ENCODE results near the gene XYLT1.

Gene XYLT1

DNA sequence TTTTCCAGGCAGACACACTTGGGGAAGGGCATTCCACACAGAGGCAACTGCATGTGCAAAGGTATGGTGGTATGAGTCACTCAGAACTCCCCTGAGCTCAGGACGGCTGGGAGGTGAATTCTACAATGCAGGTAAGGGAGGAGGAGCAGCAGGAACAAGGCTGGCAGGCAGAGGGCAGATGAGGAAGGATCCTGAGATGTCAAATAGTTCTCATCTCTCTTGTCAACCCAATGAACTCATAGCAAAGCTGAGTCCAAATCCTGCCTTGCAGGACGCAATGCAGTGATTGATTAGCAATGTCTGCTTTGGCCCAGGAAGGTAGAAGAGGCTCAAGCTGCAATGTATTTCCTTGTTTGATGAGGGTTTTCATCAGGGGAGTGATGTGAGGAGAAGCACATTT, 243.5 kb downstream of the XYLT1 start:
- H3K9ac ChIP-seq (ENCODE audit: low read length in 2 of 2) = no peak overlapping the region
- no peaks in the 10 kb centered on the region for H3K27me3 ChIP-seq (ENCODE audit: control insufficient read depth in 1 of 2, insufficient read depth in 2 of 2, low read length in 2 of 2)
- no peaks in the 10 kb centered on the region for H3K36me3 ChIP-seq (ENCODE audit: control insufficient read depth in 2 of 2, insufficient read depth in 2 of 2, low read length in 2 of 2)
- H3K27ac ChIP-seq (ENCODE audit: low read length) = no peak overlapping the region
- no peaks in the 10 kb centered on the region for H3K9me3 ChIP-seq (ENCODE audit: control insufficient read depth in 2 of 2, low read length in 2 of 2)
- no peak overlapping the region for H3K4me3 ChIP-seq (ENCODE audit: low read length in 2 of 2)
- peaks cover 20% of the 10 kb centered on the region for H3K4me1 ChIP-seq (ENCODE audit: control insufficient read depth, insufficient read depth, low read length)

DNA sequence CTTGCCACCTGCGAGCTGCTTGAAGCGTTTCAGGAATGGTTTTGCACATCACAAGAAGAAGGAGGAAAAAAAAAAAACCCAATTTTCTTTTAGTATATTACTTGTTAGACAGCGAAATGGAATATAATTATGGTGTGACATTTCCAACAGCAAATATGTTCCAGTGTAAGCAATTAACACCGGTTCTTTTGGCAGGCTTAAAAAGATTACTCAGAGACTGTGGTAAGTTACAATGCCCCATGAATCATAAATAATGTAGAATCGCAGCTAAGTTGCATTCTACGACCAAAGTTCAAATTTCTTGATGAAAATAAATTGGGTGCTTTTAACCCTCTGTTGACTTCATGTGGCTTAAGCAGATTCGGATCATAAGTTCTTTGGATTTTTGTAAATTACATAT, 245.2 kb downstream of the XYLT1 start:
- H3K4me1 ChIP-seq (ENCODE audit: control insufficient read depth, insufficient read depth, low read length) = peaks cover 20% of the 10 kb centered on the region

DNA sequence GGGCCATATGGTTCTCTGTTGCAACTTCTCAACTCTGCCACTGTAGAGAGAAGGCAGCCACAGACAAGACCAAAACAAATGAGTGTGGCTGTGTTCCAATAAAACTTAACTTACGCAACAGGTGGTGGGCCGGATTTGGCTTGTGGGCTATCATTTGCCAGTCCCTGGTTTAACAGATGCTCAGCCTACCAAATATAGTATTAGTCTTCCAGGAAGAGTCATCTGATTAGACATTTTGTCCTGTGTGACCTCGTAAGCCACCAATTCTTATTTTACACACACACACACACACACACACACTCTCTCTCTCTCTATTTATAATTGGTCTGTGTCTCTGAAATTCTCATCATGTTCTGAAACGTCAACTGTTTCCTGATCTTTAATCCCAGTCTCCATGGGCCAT, 245.9 kb downstream of the XYLT1 start:
- Histone ChIP-seq H3K4me1 (ENCODE audit: control insufficient read depth, insufficient read depth, low read length) (peaks cover 20% of the 10 kb centered on the region), H3K27me3 (ENCODE audit: control insufficient read depth in 1 of 2, insufficient read depth in 2 of 2, low read length in 2 of 2) (no peaks in the 10 kb centered on the region), H3K9ac (ENCODE audit: low read length in 2 of 2) (peak overlapping the region in 1 of 2 donors; percentile 45)

More for the DNA sequence above, 245.2 kb downstream of the XYLT1 start:
- H3K27me3 ChIP-seq (ENCODE audit: control insufficient read depth in 1 of 2, insufficient read depth in 2 of 2, low read length in 2 of 2) = no peaks in the 10 kb centered on the region
- H3K27ac ChIP-seq (ENCODE audit: low read length) = peak overlapping the region; percentile 85
- no peak overlapping the region for H3K4me3 ChIP-seq (ENCODE audit: low read length in 2 of 2)
- peak overlapping the region in 1 of 2 donors; percentile 45 for H3K9ac ChIP-seq (ENCODE audit: low read length in 2 of 2)
- H3K36me3 ChIP-seq (ENCODE audit: control insufficient read depth in 2 of 2, insufficient read depth in 2 of 2, low read length in 2 of 2) = no peaks in the 10 kb centered on the region
- no peaks in the 10 kb centered on the region for H3K9me3 ChIP-seq (ENCODE audit: control insufficient read depth in 2 of 2, low read length in 2 of 2)

DNA sequence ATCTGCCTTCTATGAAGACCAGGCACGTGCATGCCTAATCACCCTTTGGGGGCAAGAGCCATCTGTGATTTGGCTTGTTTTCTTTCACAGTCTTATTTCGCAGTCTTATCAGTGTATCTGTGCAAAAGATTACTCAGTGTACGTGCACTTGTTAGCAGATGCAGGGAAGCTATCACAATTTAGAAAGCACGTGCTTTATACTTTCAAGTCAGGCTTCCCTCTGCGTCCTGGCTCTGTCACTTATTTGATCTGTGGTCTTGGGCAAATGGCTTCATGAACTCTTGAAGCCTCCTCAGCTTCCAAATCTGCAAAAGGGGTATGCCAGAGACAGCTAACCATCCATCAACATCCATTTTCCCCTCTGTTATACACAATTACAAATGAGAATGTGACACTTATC, 246.4 kb downstream of the XYLT1 start:
- no peaks in the 10 kb centered on the region for H3K27me3 ChIP-seq (ENCODE audit: control insufficient read depth in 1 of 2, insufficient read depth in 2 of 2, low read length in 2 of 2)
- no peak overlapping the region for H3K9ac ChIP-seq (ENCODE audit: low read length in 2 of 2)
- H3K27ac ChIP-seq (ENCODE audit: low read length) = peak overlapping the region; percentile 85
- peaks cover 20% of the 10 kb centered on the region for H3K4me1 ChIP-seq (ENCODE audit: control insufficient read depth, insufficient read depth, low read length)
- no peaks in the 10 kb centered on the region for H3K9me3 ChIP-seq (ENCODE audit: control insufficient read depth in 2 of 2, low read length in 2 of 2)
- H3K36me3 ChIP-seq (ENCODE audit: control insufficient read depth in 2 of 2, insufficient read depth in 2 of 2, low read length in 2 of 2) = no peaks in the 10 kb centered on the region
- H3K4me3 ChIP-seq (ENCODE audit: low read length in 2 of 2) = no peak overlapping the region

More for the DNA sequence above, 245.9 kb downstream of the XYLT1 start:
- Histone ChIP-seq H3K9me3 (ENCODE audit: control insufficient read depth in 2 of 2, low read length in 2 of 2) (no peaks in the 10 kb centered on the region), H3K4me3 (ENCODE audit: low read length in 2 of 2) (no peak overlapping the region), H3K36me3 (ENCODE audit: control insufficient read depth in 2 of 2, insufficient read depth in 2 of 2, low read length in 2 of 2) (no peaks in the 10 kb centered on the region), H3K27ac (ENCODE audit: low read length) (peak overlapping the region; percentile 85)

DNA sequence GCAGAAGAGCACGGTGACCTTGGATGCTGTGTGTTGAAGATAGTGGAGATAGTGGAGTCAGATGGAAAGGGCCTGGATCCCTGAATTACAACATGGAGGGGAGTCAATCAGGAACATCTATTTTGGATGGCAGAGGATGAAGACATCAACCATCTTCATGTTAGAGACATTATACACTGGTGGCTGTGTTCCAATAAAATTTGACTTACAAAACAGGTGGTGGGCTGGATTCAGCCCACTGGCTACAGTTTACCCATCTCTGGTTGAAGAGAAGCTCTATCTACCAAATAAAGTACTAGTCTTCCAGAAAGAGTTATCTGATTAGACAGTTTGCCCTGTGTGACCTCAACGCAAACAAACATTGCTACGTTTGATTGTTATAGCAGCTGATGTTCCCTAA, 247.2 kb downstream of the XYLT1 start:
- no peaks in the 10 kb centered on the region for H3K36me3 ChIP-seq (ENCODE audit: control insufficient read depth in 2 of 2, insufficient read depth in 2 of 2, low read length in 2 of 2)
- H3K27ac ChIP-seq (ENCODE audit: low read length) = no peak overlapping the region
- no peaks in the 10 kb centered on the region for H3K9me3 ChIP-seq (ENCODE audit: control insufficient read depth in 2 of 2, low read length in 2 of 2)
- H3K4me1 ChIP-seq (ENCODE audit: control insufficient read depth, insufficient read depth, low read length) = peaks cover 20% of the 10 kb centered on the region
- H3K4me3 ChIP-seq (ENCODE audit: low read length in 2 of 2) = no peak overlapping the region
- no peaks in the 10 kb centered on the region for H3K27me3 ChIP-seq (ENCODE audit: control insufficient read depth in 1 of 2, insufficient read depth in 2 of 2, low read length in 2 of 2)
- H3K9ac ChIP-seq (ENCODE audit: low read length in 2 of 2) = no peak overlapping the region

DNA sequence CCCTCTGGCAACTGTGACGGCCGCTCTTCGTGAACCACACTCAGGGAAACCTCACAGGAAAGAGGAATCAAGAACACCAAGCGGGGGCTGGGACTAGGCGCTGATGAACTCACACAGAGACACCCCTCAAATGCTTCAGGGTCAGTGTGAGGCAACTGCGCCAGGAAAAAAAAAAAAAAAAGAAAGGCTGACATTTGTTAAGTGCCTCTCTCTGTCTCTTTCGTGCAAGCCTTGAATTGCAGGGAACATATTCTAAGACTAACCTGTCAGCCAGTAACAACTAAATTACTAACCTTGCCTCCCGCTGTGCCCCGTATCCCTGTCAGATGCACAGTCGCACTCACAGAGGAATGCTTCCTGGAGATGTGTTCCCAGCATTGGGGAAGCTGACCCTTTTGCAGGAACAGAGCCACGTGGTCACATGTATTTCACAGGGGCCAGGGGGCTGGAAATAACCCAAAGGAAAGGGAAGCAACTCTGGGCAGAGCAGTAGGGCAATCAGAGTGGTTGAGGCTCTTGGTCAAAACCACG, 247.8 kb downstream of the XYLT1 start:
- Histone ChIP-seq H3K27ac (ENCODE audit: low read length) (no peak overlapping the region), H3K4me1 (ENCODE audit: control insufficient read depth, insufficient read depth, low read length) (peaks cover 20% of the 10 kb centered on the region), H3K9me3 (ENCODE audit: control insufficient read depth in 2 of 2, low read length in 2 of 2) (no peaks in the 10 kb centered on the region), H3K9ac (ENCODE audit: low read length in 2 of 2) (no peak overlapping the region), H3K27me3 (ENCODE audit: control insufficient read depth in 1 of 2, insufficient read depth in 2 of 2, low read length in 2 of 2) (no peaks in the 10 kb centered on the region), H3K36me3 (ENCODE audit: control insufficient read depth in 2 of 2, insufficient read depth in 2 of 2, low read length in 2 of 2) (no peaks in the 10 kb centered on the region), H3K4me3 (ENCODE audit: low read length in 2 of 2) (no peak overlapping the region)

DNA sequence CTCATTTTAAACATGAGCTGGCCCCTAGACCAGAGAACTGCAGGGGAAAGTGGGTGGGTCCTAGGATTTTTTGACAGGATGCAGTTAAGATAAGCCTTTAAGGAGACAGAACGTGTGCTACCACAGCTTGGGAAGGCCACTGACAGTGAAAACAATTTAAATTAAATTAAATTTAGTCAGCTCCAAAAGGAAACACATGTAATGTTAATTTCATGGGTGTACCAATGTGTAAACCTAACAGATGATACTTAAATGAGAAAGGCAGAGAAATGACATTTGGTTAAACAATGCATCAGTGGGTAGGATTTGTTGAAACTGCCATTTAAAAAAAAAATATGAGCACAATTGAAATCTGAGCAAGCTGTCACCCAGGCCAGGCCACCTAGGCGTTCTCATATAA, 250.8 kb downstream of the XYLT1 start:
- H3K9me3 ChIP-seq (ENCODE audit: control insufficient read depth in 2 of 2, low read length in 2 of 2) = no peaks in the 10 kb centered on the region
- no peak overlapping the region for H3K9ac ChIP-seq (ENCODE audit: low read length in 2 of 2)
- peaks cover 0 to 2% of the 10 kb centered on the region in 2 donors for H3K36me3 ChIP-seq (ENCODE audit: control insufficient read depth in 2 of 2, insufficient read depth in 2 of 2, low read length in 2 of 2)
- no peak overlapping the region for H3K27ac ChIP-seq (ENCODE audit: low read length)
- H3K4me3 ChIP-seq (ENCODE audit: low read length in 2 of 2) = no peak overlapping the region
- no peaks in the 10 kb centered on the region for H3K27me3 ChIP-seq (ENCODE audit: control insufficient read depth in 1 of 2, insufficient read depth in 2 of 2, low read length in 2 of 2)
- H3K4me1 ChIP-seq (ENCODE audit: control insufficient read depth, insufficient read depth, low read length) = peaks cover 12% of the 10 kb centered on the region

DNA sequence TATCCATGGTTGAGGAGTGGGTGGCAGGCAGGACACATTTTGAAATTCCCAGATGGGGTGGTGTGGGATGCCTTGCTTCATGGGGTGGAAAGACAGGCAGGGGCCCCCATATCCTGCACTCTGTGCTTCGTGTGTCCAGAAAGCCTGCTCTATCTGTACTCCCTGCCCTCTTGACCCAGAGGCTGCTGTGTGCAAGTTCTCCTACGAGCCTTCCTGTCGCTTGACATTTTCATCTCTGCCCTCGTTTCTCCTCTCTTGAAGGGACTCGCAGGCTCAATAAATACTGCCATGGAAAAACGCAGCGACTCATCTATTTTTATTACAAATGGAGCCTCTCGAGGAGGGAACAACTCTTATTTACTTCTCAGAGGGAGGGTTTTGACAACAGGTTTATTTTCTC, 254.8 kb downstream of the XYLT1 start:
- Histone ChIP-seq H3K4me3 (ENCODE audit: low read length in 2 of 2) (no peak overlapping the region), H3K27ac (ENCODE audit: low read length) (no peak overlapping the region), H3K9me3 (ENCODE audit: control insufficient read depth in 2 of 2, low read length in 2 of 2) (peaks cover 5 to 6% of the 10 kb centered on the region in 2 donors), H3K4me1 (ENCODE audit: control insufficient read depth, insufficient read depth, low read length) (no peaks in the 10 kb centered on the region), H3K9ac (ENCODE audit: low read length in 2 of 2) (no peak overlapping the region), H3K36me3 (ENCODE audit: control insufficient read depth in 2 of 2, insufficient read depth in 2 of 2, low read length in 2 of 2) (peaks cover 0 to 2% of the 10 kb centered on the region in 2 donors), H3K27me3 (ENCODE audit: control insufficient read depth in 1 of 2, insufficient read depth in 2 of 2, low read length in 2 of 2) (no peaks in the 10 kb centered on the region)

DNA sequence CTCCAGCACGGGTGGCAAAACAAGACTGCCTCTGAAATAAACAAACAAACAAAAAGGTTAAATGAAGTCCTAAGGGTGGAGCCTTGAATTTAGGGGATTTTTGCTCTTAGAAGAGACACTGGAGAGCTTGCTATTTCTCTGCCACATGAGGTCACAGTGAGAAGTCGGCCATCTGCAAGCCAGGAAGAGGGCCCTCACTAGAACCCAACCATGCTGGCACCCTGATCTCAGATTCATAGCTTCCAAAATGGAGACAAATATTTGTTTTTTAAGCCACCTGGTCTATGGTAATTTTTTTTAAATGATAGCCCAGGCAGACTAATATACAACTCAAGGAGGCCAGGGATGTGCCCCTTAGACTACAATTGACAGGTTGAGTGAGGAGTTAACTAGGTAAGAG, 255.5 kb downstream of the XYLT1 start:
- H3K27ac ChIP-seq (ENCODE audit: low read length) = no peak overlapping the region
- no peak overlapping the region for H3K4me3 ChIP-seq (ENCODE audit: low read length in 2 of 2)
- no peaks in the 10 kb centered on the region for H3K27me3 ChIP-seq (ENCODE audit: control insufficient read depth in 1 of 2, insufficient read depth in 2 of 2, low read length in 2 of 2)
- H3K36me3 ChIP-seq (ENCODE audit: control insufficient read depth in 2 of 2, insufficient read depth in 2 of 2, low read length in 2 of 2) = peaks cover 0 to 2% of the 10 kb centered on the region in 2 donors
- no peak overlapping the region for H3K9ac ChIP-seq (ENCODE audit: low read length in 2 of 2)
- H3K4me1 ChIP-seq (ENCODE audit: control insufficient read depth, insufficient read depth, low read length) = no peaks in the 10 kb centered on the region
- H3K9me3 ChIP-seq (ENCODE audit: control insufficient read depth in 2 of 2, low read length in 2 of 2) = peaks cover 5 to 6% of the 10 kb centered on the region in 2 donors

DNA sequence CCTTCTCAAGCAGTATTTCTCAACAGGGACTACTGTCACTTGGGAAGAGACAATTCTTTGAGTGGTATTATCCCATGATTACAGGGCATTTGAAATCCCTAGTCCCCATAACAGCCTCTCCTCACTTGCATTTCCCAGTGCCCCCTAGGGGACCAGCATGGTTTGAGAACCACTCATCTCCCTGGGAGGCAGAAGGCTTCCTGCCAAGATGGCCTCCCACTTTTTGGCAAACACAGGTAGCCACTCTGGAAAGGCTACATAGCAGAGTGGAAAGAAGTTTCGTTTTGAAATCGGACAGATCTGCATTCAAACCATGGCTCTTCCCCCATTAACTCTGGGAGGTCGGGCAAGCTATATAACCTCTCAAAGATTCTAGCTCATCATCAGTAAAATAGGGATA, 256.8 kb downstream of the XYLT1 start:
- Histone ChIP-seq H3K4me3 (ENCODE audit: low read length in 2 of 2) (no peak overlapping the region), H3K36me3 (ENCODE audit: control insufficient read depth in 2 of 2, insufficient read depth in 2 of 2, low read length in 2 of 2) (peaks cover 0 to 2% of the 10 kb centered on the region in 2 donors), H3K9me3 (ENCODE audit: control insufficient read depth in 2 of 2, low read length in 2 of 2) (peaks cover 5 to 6% of the 10 kb centered on the region in 2 donors), H3K27ac (ENCODE audit: low read length) (no peak overlapping the region), H3K27me3 (ENCODE audit: control insufficient read depth in 1 of 2, insufficient read depth in 2 of 2, low read length in 2 of 2) (no peaks in the 10 kb centered on the region), H3K4me1 (ENCODE audit: control insufficient read depth, insufficient read depth, low read length) (no peaks in the 10 kb centered on the region), H3K9ac (ENCODE audit: low read length in 2 of 2) (no peak overlapping the region)

DNA sequence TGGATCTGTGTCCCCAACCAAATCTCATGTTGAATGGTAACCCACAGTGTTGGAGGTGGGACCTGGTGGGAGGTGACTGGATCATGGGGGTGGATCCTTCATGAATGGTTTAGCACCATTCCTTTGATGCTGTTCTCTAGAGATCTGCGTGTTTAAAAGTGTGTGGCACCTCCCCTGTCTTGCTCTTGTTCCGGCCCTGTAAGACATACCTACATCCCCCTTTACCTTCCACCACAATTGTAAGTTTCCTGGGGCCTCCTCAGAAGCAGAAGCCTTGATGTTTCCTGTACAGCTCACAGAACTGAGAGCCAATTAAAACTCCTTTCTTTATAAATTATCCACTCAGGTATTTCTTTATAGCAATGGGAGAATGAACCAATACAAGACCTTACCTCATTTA, 257.7 kb downstream of the XYLT1 start:
- H3K27ac ChIP-seq (ENCODE audit: low read length) = no peak overlapping the region
- H3K4me1 ChIP-seq (ENCODE audit: control insufficient read depth, insufficient read depth, low read length) = no peaks in the 10 kb centered on the region
- H3K27me3 ChIP-seq (ENCODE audit: control insufficient read depth in 1 of 2, insufficient read depth in 2 of 2, low read length in 2 of 2) = no peaks in the 10 kb centered on the region
- no peak overlapping the region for H3K9ac ChIP-seq (ENCODE audit: low read length in 2 of 2)
- peaks cover 5 to 6% of the 10 kb centered on the region in 2 donors for H3K9me3 ChIP-seq (ENCODE audit: control insufficient read depth in 2 of 2, low read length in 2 of 2)
- H3K4me3 ChIP-seq (ENCODE audit: low read length in 2 of 2) = no peak overlapping the region
- H3K36me3 ChIP-seq (ENCODE audit: control insufficient read depth in 2 of 2, insufficient read depth in 2 of 2, low read length in 2 of 2) = peaks cover 0 to 2% of the 10 kb centered on the region in 2 donors

Data from stomach smooth muscle (tissue), 2 donors.